Fibroblast of the aortic adventitia (primary cell): ENCODE data around the gene FRYL. TPM values are rescaled to one million over a fixed set of nuclear protein-coding genes. Genes with fewer than 3 reads are reported as not detected.

Experiments used
- DNase-seq: peaks from one replicate; pipeline ENCODE4 v3.0.0-alpha.2; 2010; ENCODE audit warnings: low read depth
- H3K4me3 ChIP-seq: 2 replicates; pipeline ENCODE4 v1.5.1; 2011; ENCODE audit warnings: low read depth, mild to moderate bottlenecking, control low read depth, low read length, moderate library complexity
- total RNA-seq: library from RNA; depleted of rRNA; stranded (reverse); fragments of >200 nt; gene quantifications from 2 replicates; pipeline ENCODE4 v1.2.3, GENCODE V29; 2012; ENCODE audit warnings: low replicate concordance
- TF ChIP-seq, protein P1 (sequence below): IDR thresholded peaks from 2 replicates; pipeline ENCODE4 v1.5.1; 2011; ENCODE audit warnings: mild to moderate bottlenecking, low read length, control low read depth, inconsistent platforms; ENCODE audit not compliant: insufficient read depth

The FRYL gene
- total RNA-seq, 1 donor, result 60.3 TPM

DNA sequence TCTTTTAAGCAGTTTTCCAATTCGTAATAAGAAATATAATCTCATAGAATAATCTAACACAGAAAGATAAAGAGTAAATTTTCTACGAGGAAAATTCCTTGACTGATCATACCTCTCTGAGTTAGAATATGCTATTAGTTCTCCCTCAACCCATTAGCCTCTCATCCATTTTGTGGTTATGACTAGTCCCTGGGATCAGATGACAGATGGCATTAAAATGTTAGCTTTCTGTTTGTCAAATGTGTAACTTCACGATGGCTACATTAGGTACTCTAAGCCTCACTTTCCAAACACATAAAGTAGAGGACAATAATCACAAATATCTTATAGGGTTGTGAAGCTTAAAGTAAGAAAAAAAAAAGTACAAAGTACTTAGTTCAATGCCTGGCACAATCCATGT, 177.9 kb downstream of the FRYL start:
- no peak overlapping the region for H3K4me3 ChIP-seq
- peak; percentile 25 for DNase-seq
- TF ChIP-seq, protein P1, sequence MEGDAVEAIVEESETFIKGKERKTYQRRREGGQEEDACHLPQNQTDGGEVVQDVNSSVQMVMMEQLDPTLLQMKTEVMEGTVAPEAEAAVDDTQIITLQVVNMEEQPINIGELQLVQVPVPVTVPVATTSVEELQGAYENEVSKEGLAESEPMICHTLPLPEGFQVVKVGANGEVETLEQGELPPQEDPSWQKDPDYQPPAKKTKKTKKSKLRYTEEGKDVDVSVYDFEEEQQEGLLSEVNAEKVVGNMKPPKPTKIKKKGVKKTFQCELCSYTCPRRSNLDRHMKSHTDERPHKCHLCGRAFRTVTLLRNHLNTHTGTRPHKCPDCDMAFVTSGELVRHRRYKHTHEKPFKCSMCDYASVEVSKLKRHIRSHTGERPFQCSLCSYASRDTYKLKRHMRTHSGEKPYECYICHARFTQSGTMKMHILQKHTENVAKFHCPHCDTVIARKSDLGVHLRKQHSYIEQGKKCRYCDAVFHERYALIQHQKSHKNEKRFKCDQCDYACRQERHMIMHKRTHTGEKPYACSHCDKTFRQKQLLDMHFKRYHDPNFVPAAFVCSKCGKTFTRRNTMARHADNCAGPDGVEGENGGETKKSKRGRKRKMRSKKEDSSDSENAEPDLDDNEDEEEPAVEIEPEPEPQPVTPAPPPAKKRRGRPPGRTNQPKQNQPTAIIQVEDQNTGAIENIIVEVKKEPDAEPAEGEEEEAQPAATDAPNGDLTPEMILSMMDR, result no peak

DNA sequence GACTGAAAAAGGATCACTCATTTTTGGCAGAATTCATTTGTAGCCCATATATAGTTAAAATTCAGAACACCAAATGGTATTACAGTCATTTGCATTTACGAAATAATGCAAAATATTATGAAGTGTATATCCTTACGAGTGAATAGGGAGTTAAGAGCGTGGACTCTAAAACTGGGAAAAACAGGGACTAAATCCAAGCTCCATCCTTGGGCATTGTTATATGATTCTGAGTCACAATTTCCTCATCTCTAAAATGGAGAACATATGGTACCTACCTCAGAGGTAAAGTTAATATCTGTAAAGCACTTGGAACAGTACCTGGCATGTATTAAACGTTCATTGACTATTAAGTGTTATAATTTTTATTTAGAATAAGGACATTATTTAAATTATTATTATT, 183.7 kb downstream of the FRYL start:
- no peak overlapping the region for H3K4me3 ChIP-seq
- DNase-seq, result peak; percentile 25
- TF ChIP-seq, protein P1, result no peak

DNA sequence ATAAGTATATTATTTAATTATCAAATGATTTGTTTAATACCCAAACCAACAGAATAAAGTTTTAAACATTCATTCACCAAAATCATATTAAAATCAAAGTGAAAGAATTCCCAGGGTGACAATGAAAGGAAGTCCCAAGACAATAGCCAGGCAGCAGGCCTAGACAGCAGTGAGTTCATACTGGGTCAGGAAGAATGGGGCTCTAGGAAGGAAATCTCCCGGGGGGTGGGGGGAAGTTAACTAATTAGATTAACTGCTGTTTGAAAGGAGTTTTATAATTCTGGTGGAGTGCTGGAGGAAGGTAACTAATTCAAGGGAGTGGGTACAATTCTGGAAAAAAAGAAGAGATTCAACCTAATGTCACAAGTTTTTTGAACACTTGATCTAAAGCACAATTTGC, 185.9 kb downstream of the FRYL start:
- DNase-seq, result peak; percentile 18
- no peak overlapping the region for H3K4me3 ChIP-seq
- TF ChIP-seq, protein P1, result no peak

DNA sequence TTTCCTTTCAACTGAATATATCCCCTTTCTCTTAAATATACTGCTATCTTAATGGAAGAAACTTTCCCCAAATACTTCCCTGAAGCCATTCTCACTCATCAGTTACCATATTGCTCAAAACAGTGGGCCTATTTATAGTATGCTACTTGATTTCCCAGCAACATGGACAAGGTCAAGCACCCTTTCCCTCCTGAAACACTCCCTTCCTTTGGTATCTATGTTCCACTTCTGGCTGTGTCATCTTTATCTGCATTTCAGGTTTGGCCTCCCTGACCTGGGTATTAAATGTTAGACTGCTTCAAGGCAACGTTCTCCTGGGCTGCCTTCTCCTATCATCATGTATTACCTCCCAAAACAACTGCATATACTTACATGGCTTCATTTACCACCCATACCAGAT, 188.7 kb downstream of the FRYL start:
- no peak for DNase-seq
- TF ChIP-seq, protein P1, result no peak
- H3K4me3 ChIP-seq, result no peak overlapping the region

DNA sequence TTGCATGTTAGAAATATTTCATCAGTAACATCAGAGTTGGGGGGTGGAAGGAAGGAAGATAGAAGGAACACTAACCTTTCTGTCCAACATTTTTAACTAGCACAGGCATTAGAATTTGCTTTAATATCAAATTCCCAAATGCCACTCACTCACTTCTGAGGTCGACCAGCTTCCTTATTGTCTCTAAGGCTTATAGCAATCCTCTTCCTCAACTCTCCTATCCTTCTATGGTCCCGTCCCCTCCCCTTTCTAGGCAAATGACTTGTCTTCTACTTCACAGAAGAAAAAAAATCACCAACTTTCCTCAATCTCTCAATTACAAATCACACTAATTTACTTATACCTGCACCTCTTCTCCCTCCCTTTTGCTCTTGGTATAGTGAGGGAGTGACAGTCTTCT, 189.2 kb downstream of the FRYL start:
- no peak overlapping the region for H3K4me3 ChIP-seq
- DNase-seq, result no peak
- TF ChIP-seq, protein P1, result no peak

DNA sequence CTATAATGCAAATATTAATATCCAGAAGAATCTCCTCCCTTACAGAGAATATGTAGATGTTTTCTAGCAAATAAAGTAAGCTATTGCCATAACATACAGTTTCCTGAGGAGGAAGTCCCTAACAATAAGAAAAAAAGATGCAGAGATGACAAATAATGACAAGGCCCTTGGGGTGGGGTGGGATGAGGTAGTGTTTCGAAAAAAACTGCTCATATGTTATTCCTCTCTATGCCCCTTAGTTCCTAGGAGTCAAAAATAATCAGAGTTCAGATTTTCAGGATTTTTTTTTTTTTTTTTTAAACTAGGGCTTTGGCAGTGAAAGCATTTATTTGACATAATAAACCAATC, 191.0 kb downstream of the FRYL start:
- TF ChIP-seq, protein P1, result no peak
- no peak for DNase-seq
- no peak overlapping the region for H3K4me3 ChIP-seq

DNA sequence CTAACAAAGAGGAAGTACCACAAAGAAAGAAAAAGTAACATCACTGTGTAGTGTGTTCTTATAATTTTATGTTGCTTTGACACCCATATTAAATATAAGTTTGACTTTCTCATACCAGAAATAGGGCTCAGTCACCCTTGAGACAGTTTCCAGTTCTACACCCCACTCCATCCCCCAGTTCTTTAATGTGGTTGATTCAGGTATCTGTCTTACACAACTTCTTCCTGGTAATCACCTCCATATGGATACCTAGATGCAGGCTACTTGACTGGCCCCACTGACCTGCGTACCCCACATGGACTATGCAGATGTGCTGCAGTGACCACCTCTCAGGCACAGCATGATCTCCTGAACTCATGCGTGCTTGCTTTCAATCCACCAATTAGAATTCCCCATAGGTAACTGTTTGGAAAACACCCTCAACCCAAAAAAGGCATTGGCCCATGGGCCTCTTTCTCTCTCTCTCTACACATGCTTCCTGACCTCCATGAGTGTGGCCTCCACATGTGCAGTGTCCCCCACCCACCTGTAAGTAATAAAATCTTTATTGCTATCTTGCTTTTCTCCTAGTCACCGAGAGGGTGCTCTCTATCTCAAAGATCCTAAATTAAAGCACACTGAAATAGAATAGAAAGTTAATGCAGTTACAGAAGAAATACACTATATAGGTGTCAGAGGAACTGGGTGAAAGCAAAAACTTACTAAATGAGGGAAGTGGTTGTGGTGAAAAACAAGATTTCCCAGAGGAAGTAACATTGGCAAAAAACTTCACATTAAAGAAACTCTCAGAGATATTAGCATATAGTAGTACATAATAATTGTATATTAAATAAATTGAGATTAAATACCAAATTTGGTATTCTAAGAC, 191.6 kb downstream of the FRYL start:
- no peak overlapping the region for H3K4me3 ChIP-seq
- TF ChIP-seq, protein P1, result peak; percentile 10
- DNase-seq, result no peak
